DND-41 (cell line): Measurements from ENCODE around the gene MICB.

Source experiments
- ATAC-seq: fragments of 200-7000 bp; cut with Tn5 transposase; 3 replicates; pipeline ENCODE4 v1.9.1; 2021; ENCODE audit warnings: low read depth; ENCODE audit not compliant: insufficient read depth
- DNase-seq: peaks from one replicate; pipeline ENCODE4 v3.0.0-alpha.2; 2020
- H2AFZ ChIP-seq: 2 replicates; pipeline ENCODE4 v1.6.0; 2012; ENCODE audit warnings: low read depth, low read length
- H3K27ac ChIP-seq: 2 replicates; pipeline ENCODE4 v1.5.1; 2012; ENCODE audit warnings: low read length, inconsistent platforms
- H3K27me3 ChIP-seq: fragments of 200-600 bp; sonication (generic); 2 replicates; pipeline ENCODE4 v1.6.0; 2012; ENCODE audit warnings: low read length, mild to moderate bottlenecking, inconsistent platforms; ENCODE audit not compliant: insufficient read depth, poor library complexity
- H3K36me3 ChIP-seq: 2 replicates; pipeline ENCODE4 v1.5.1; 2012; ENCODE audit warnings: low read length, inconsistent platforms; ENCODE audit not compliant: insufficient read depth
- H3K4me1 ChIP-seq: 2 replicates; pipeline ENCODE4 v1.5.1; 2012; ENCODE audit warnings: mild to moderate bottlenecking, low read length; ENCODE audit not compliant: insufficient read depth
- H3K4me2 ChIP-seq: 2 replicates; pipeline ENCODE4 v1.6.0; 2012; ENCODE audit warnings: mild to moderate bottlenecking, moderate library complexity, low read length, inconsistent platforms; ENCODE audit not compliant: insufficient read depth
- H3K4me3 ChIP-seq, 2 experiments: fragments of 200-600 bp in 1 of 2; shearing (Covaris generic) in 1 of 2; 2 replicates each; pipeline ENCODE4 v1.5.1; 2012 to 2016; ENCODE audit warnings: inconsistent platforms in 2 of 2, low read length in 2 of 2, mild to moderate bottlenecking in 2 of 2, low read depth in 1 of 2, moderate library complexity in 1 of 2
- H3K79me2 ChIP-seq: 2 replicates; pipeline ENCODE4 v1.6.0; 2012; ENCODE audit warnings: low read length, inconsistent platforms; ENCODE audit not compliant: insufficient read depth
- H3K9ac ChIP-seq: 2 replicates; pipeline ENCODE4 v1.6.0; 2012; ENCODE audit warnings: low read depth, mild to moderate bottlenecking, inconsistent platforms, low read length, moderate library complexity
- H3K9me3 ChIP-seq: 2 replicates; pipeline ENCODE4 v1.5.1; 2012; ENCODE audit warnings: low read length, moderate library complexity, mild to moderate bottlenecking, inconsistent platforms; ENCODE audit not compliant: insufficient read depth, severe bottlenecking
- H4K20me1 ChIP-seq: 2 replicates; pipeline ENCODE4 v1.6.0; 2012; ENCODE audit warnings: low read length; ENCODE audit not compliant: insufficient read depth
- CTCF ChIP-seq: IDR thresholded peaks from 2 replicates; pipeline ENCODE4 v1.5.1; 2012; ENCODE audit warnings: borderline replicate concordance, low read length, moderate library complexity, mild to moderate bottlenecking; ENCODE audit not compliant: poor library complexity, severe bottlenecking; ENCODE audit errors: extremely low read depth
- EZH2 ChIP-seq: IDR thresholded peaks from 3 replicates; pipeline ENCODE4 v1.6.1; 2012; ENCODE audit warnings: borderline replicate concordance, low read depth, mild to moderate bottlenecking, moderate library complexity, low read length, inconsistent platforms; ENCODE audit not compliant: severe bottlenecking

MICB gene

GRCh38 chr6:31497531-31498476 lies at the start of gene MICB:
Gene MICB, plus strand, starts transcription at chr6:31498145. Its CDS starts 49 bp downstream, at chr6:31498194.
- Histone ChIP-seq H3K27me3 (no peaks in the 10 kb centered on the region), H2AFZ (peak within 1 kb of the TSS; percentile 75), H3K4me1 (peaks cover 54% of the 10 kb centered on the region), H3K4me2 (peak within 1 kb of the TSS; percentile 94), H3K27ac (peak within 1 kb of the TSS; percentile 53), H3K4me3 (peak within 1 kb of the TSS; percentile 51 to 76), H3K9me3 (no peaks in the 10 kb centered on the region), H3K79me2 (peaks cover 90% of the 10 kb centered on the region), H3K9ac (peak within 1 kb of the TSS; percentile 56), H4K20me1 (peaks cover 35% of the 10 kb centered on the region), H3K36me3 (no peaks in the 10 kb centered on the region; the same call in 1 of the 2 replicates)
- DNase-seq (peak; percentile 87), ATAC-seq (peak; percentile 74)
- no peak for TF ChIP-seq EZH2
- no peak for TF ChIP-seq CTCF

GRCh38 chr6:31450751-31451150 lies 47.2 kb upstream of the MICB start:
- TF ChIP-seq EZH2 = no peak
- no peak for TF ChIP-seq CTCF
- DNase-seq (no peak), ATAC-seq (no peak)
- H3K4me1 ChIP-seq = no peaks in the 10 kb centered on the region
- H3K4me2 ChIP-seq = no peak overlapping the region
- H4K20me1 ChIP-seq = no peaks in the 10 kb centered on the region
- H3K36me3 ChIP-seq = no peaks in the 10 kb centered on the region
- no peak overlapping the region for H3K27ac ChIP-seq
- peaks cover 3% of the 10 kb centered on the region for H3K27me3 ChIP-seq
- no peak overlapping the region for H3K4me3 ChIP-seq
- H2AFZ ChIP-seq = no peak overlapping the region
- H3K79me2 ChIP-seq = no peaks in the 10 kb centered on the region
- H3K9ac ChIP-seq = no peak overlapping the region
- no peaks in the 10 kb centered on the region for H3K9me3 ChIP-seq

- Histone ChIP-seq H3K27ac (no peak overlapping the region), H3K4me2 (no peak overlapping the region), H4K20me1 (no peaks in the 10 kb centered on the region), H3K36me3 (no peaks in the 10 kb centered on the region), H3K9me3 (no peaks in the 10 kb centered on the region), H3K4me3 (no peak overlapping the region), H3K9ac (no peak overlapping the region), H3K79me2 (no peaks in the 10 kb centered on the region), H3K4me1 (no peaks in the 10 kb centered on the region), H2AFZ (no peak overlapping the region), H3K27me3 (peaks cover 3% of the 10 kb centered on the region)
- DNase-seq (no peak), ATAC-seq (no peak)
- no peak for TF ChIP-seq CTCF
- TF ChIP-seq EZH2 = no peak
These were observed 45.1 kb upstream of the MICB start for GRCh38 chr6:31452859-31453258.
